ENCODE results near the gene PFDN6. TPM values are rescaled to one million over a fixed set of nuclear protein-coding genes. Genes with fewer than 3 reads are reported as not detected.

Gene PFDN6
- 10 to 100 TPM; 65.4 to 96.9 TPM for total RNA-seq

DNA sequence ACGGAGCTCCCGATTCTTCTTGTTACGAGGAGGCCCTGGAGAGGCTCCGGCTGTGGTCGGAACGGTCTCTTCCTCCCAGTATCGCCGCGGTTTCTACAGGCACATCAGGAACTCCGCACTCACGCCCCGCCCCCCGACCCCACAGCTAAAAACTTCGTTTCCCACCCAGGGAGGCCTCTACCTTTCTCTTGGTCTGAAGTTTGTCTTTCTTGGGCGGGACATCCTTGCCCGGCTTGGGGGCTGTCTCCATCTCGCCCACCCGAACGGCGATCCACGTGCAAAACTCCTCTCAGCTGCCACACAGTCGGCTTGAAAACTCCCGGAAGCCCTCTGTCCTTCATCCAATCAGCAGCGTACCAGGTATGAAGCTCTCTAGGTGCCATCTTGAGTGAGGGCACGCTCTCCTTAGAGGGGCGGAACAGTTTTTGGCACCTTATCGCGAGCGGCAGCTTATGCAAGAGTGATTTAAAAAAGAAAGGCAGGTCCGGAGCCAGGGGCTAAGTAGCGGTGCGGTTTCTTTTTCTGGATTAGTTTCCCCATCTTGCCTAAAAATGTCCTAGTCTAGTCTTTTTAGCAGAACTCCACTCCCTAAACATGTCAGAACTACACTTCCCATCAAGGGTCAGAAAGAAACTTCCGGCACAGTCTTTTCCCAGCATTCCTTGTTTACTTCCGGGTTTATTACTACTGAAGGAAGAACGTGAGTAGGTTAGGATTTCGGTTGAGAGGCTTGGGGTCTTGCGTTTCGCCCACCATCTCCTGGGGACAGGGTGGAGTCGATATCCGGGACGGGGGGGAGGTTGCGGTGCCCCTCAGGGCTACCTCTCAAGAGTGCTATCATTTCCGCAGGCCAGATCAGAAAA lies at the start of gene PFDN6, which contains the start of gene WDR46:
PFDN6 (plus strand) TSS at position 681 of the 863 bp plus-strand sequence. CDS start 256 bp downstream, outside the sequence.
WDR46 (minus strand) TSS at position 319 of the 863 bp plus-strand sequence; CDS start at position 250, 69 bp downstream.
- peaks cover 52% of the 10 kb centered on the region for H3K36me3 Mint-ChIP-seq (ENCODE audit: low read depth)
- POLR2A ChIA-PET = interaction anchor here (0.6 to 2.9 kb wide), 12 partner anchors 10 to 436 kb away, joined by 3 to 25 read pairs (median 3); partner anchors contain the start of genes B3GALT4, RGL2, RPS18 and VPS52

DNA sequence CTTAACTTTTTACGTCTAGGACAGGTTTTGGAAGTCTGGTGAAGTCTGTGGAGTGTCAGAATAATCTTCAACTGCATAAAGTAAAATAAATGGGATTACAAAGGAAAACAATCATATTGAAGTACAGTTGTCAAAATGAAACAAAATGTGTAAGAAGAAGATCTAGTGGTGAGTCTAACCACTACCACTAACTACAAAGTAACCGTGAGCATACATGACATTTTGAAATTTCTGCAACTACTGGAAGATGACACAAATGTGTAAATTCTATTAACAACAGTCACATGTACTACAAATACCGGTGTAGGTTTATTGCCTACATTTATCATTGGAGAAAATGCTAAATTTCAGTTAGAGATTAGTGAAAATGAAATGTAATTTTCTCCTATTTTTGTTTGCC lies 47.4 kb upstream of the PFDN6 start:
- Mint-ChIP-seq H3K27ac (no peak overlapping the region), H3K9me3 (ENCODE audit: low read depth) (no peaks in the 10 kb centered on the region), H3K4me3 (peak overlapping the region; percentile 35), H3K27me3 (peaks cover 19% of the 10 kb centered on the region), H3K36me3 (ENCODE audit: low read depth) (no peaks in the 10 kb centered on the region), H3K4me1 (peaks cover 11% of the 10 kb centered on the region)
- POLR2A ChIA-PET = no interaction called here
- intact Hi-C loops (cut with DNase I, micrococcal nuclease) = loop anchor here in 1 of 2 experiments (1.0 kb wide), 2 partner anchors 37 to 45 kb away; no protein-coding TSS in a partner anchor
- DNase-seq (no peak), ATAC-seq (peak; percentile 94)
- CTCF ChIA-PET = no interaction called here

More for the DNA sequence above, at the start of gene PFDN6, which contains the start of gene WDR46:
- Mint-ChIP-seq H3K27me3 (no peaks in the 10 kb centered on the region), H3K4me3 (peak within 1 kb of the TSS; percentile 98), H3K27ac (peak within 1 kb of the TSS; percentile 97), H3K9me3 (ENCODE audit: low read depth) (no peaks in the 10 kb centered on the region), H3K4me1 (peaks cover 37% of the 10 kb centered on the region)
- intact Hi-C loops (cut with DNase I, micrococcal nuclease) = loop anchor here (1.0 to 5.0 kb wide), 12 partner anchors 10 to 1112 kb away; partner anchors contain the start of genes B3GALT4 (in 2 of the 2), KIFC1 (in 2 of the 2), AGPAT1 (in 1 of the 2) and LEMD2 (in 1 of the 2)
- DNase-seq (peak; percentile 87), ATAC-seq (peak; percentile 98)
- CTCF ChIA-PET = interaction anchor here (0.5 to 3.0 kb wide), 9 partner anchors 10 to 422 kb away, joined by 3 to 17 read pairs (median 6); partner anchors contain the start of genes B3GALT4, HLA-DPA1, RGL2 and RPS18

DNA sequence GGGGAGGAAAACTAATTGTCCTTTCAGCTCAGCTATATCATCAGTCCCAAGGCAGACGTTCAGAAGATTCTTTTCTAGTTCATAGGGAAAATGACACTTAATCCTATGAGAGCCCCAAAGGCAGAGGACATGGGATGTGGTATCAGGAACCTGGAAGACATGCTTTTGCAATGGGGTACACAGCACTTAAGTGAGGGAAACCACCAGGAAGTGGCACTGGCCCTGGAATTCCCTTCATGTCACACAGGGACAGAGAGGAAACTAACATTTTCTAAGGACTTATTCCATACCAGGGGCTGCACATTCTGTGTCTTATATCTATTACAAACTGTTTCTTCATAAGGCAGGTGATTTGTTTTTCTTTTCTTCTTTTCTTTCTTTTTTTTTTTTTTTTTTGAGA lies 45.9 kb upstream of the PFDN6 start:
- peaks cover 17% of the 10 kb centered on the region for H3K4me1 Mint-ChIP-seq
- H3K4me3 Mint-ChIP-seq = no peak overlapping the region
- POLR2A ChIA-PET = no interaction called here
- intact Hi-C loops (cut with DNase I, micrococcal nuclease) = no loop called here
- CTCF ChIA-PET = interaction anchor here (0.7 to 1.6 kb wide), 4 partner anchors 46 to 311 kb away, joined by 3 to 6 read pairs (median 3); no protein-coding TSS in a partner anchor
- DNase-seq = no peak
- H3K9me3 Mint-ChIP-seq (ENCODE audit: low read depth) = no peaks in the 10 kb centered on the region
- no peak overlapping the region for H3K27ac Mint-ChIP-seq
- ATAC-seq = no peak
- H3K36me3 Mint-ChIP-seq (ENCODE audit: low read depth) = no peaks in the 10 kb centered on the region
- H3K27me3 Mint-ChIP-seq = peaks cover 15% of the 10 kb centered on the region

DNA sequence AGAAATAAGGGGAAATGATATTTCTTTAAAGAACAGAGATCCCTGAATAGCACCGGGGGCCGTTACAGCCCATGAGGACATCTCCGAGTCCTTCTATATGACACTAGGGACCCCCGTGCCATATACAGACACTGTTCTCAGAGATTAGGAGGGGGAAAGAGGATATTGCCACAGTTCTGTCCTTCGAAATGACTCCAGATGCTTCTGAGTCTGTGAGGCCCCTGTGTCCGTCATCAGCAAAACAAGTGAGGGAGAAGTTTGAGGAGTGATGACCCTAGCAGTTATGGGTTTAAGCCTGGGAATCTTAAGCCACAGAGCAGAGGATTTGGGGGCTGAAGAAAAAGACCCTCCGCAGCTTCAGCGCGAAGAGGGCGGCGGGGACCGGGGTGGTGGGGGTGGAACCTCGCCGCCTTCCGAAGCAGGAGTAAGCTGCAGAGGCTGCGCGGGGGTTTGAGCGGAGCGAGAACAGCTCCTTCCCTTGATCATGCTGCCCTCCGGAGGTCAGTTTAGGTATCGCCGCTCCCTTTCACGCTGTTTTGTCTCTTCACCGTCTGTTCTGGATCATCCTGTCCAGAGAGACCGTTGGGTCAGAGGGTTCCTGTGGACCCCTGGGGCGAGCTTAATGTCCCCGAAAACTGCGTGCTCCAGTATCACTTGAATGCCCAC lies 41.3 kb upstream of the PFDN6 start:
- H3K9me3 Mint-ChIP-seq (ENCODE audit: low read depth) = no peaks in the 10 kb centered on the region
- peaks cover 6% of the 10 kb centered on the region for H3K27me3 Mint-ChIP-seq
- peaks cover 23% of the 10 kb centered on the region for H3K36me3 Mint-ChIP-seq (ENCODE audit: low read depth)
- intact Hi-C loops (cut with DNase I, micrococcal nuclease) = loop anchor here (1.0 to 2.0 kb wide), 8 partner anchors 43 to 280 kb away; partner anchors contain the start of gene BRD2 (in 1 of the 2)
- peak; percentile 96 for DNase-seq
- peaks cover 41% of the 10 kb centered on the region for H3K4me1 Mint-ChIP-seq
- ATAC-seq = peak; percentile 27
- ChIA-PET CTCF (interaction anchor here (0.5 to 8.3 kb wide), 42 partner anchors 9 to 283 kb away, joined by 3 to 77 read pairs (median 4); partner anchors contain the start of genes B3GALT4, HSD17B8, PFDN6 and RGL2), POLR2A (interaction anchor here (0.7 to 2.9 kb wide), 11 partner anchors 20 to 1053 kb away, joined by 3 to 19 read pairs (median 3); partner anchors contain the start of genes B3GALT4, HSD17B8, RPS18 and VPS52)
- peak overlapping the region; percentile 91 for H3K4me3 Mint-ChIP-seq
- peak overlapping the region; percentile 96 for H3K27ac Mint-ChIP-seq

DNA sequence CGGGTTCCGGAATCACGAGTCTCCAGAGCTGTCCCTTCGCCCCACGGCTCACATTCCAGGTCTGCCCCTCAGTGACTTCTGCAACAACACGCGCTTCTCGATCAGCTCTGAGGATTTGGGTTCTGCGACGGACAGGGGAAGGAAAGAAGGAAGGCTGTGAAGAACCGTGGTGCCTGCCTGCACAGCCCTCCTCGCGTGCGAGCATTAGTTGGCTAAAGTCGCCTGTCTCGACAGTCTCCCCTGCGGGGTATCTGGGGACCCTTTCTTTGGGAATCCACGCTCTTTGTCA lies 40.8 kb upstream of the PFDN6 start:
- Mint-ChIP-seq H3K27me3 (peaks cover 3% of the 10 kb centered on the region), H3K36me3 (ENCODE audit: low read depth) (peaks cover 23% of the 10 kb centered on the region), H3K4me3 (peak overlapping the region; percentile 91), H3K4me1 (peaks cover 41% of the 10 kb centered on the region), H3K27ac (peak overlapping the region; percentile 96), H3K9me3 (ENCODE audit: low read depth) (no peaks in the 10 kb centered on the region)
- ChIA-PET CTCF (interaction anchor here (0.7 to 8.3 kb wide), 39 partner anchors 9 to 283 kb away, joined by 3 to 77 read pairs (median 5); partner anchors contain the start of genes B3GALT4, HSD17B8, PFDN6 and RING1), POLR2A (interaction anchor here (0.7 to 2.9 kb wide), 10 partner anchors 20 to 1053 kb away, joined by 3 to 19 read pairs (median 4); partner anchors contain the start of genes B3GALT4, HSD17B8, RPS18 and VPS52)
- DNase-seq (no peak), ATAC-seq (peak; percentile 10)
- intact Hi-C loops (cut with DNase I, micrococcal nuclease) = loop anchor here (1.0 to 2.0 kb wide), 8 partner anchors 43 to 280 kb away; partner anchors contain the start of gene BRD2 (in 1 of the 2)

DNA sequence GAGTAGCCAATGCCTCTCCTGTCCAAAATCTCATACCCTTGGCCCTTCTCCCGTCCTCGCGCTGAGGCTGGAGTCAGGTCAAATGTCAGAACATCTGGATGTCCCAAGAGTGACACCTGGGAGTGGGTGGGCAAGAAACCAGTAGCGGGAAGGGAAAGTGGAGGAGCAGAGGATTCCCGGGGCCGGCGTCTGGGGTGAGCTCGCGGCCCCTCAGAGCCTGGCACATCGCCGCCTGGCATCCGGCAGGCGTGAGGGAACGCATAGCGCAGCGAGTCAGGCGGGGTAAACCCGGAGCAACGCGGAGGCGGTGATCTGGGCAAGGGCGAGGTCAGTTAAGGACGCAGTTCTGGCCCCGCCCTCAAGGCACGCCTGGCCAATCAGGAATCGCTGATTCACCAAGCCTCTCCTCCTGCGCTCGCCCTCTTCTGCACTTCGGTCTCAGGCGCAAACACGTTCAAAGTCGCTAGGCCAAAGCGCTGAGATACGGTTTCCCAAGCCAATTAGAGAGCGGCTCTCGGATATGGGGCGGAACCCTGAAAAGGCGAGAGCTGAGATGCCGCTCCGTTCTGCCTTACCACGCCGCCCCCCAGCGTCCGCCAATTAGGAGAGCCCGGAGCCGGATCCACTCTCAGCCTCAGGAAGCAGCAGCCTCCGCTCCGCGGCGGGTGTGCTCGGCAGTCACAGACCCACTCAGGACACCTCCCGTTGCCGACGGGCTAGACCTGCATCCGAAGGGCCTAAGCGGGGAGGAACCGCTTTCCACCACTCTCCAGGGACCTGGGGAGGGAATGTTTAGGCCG lies 40.3 kb upstream of the PFDN6 start:
- DNase-seq (peak; percentile 99), ATAC-seq (peak; percentile 93)
- intact Hi-C loops (cut with DNase I, micrococcal nuclease) = loop anchor here (1.0 to 2.0 kb wide), 19 partner anchors 22 to 396 kb away; partner anchors contain the start of genes VPS52 (in 2 of the 2), BRD2 (in 1 of the 2), KIFC1 (in 1 of the 2) and PFDN6 (in 1 of the 2)
- Mint-ChIP-seq H3K9me3 (ENCODE audit: low read depth) (no peaks in the 10 kb centered on the region), H3K36me3 (ENCODE audit: low read depth) (peaks cover 23% of the 10 kb centered on the region), H3K4me3 (peak overlapping the region; percentile 91), H3K27me3 (peaks cover 3% of the 10 kb centered on the region), H3K4me1 (peaks cover 41% of the 10 kb centered on the region), H3K27ac (peak overlapping the region; percentile 96)
- ChIA-PET POLR2A (interaction anchor here (0.7 to 2.9 kb wide), 12 partner anchors 23 to 1259 kb away, joined by 3 to 19 read pairs (median 6); partner anchors contain the start of genes B3GALT4, HSD17B8, RING1 and RPS18), CTCF (interaction anchor here (0.6 to 8.3 kb wide), 44 partner anchors 10 to 939 kb away, joined by 3 to 77 read pairs (median 4); partner anchors contain the start of genes B3GALT4, HSD17B8, PFDN6 and RING1)

DNA sequence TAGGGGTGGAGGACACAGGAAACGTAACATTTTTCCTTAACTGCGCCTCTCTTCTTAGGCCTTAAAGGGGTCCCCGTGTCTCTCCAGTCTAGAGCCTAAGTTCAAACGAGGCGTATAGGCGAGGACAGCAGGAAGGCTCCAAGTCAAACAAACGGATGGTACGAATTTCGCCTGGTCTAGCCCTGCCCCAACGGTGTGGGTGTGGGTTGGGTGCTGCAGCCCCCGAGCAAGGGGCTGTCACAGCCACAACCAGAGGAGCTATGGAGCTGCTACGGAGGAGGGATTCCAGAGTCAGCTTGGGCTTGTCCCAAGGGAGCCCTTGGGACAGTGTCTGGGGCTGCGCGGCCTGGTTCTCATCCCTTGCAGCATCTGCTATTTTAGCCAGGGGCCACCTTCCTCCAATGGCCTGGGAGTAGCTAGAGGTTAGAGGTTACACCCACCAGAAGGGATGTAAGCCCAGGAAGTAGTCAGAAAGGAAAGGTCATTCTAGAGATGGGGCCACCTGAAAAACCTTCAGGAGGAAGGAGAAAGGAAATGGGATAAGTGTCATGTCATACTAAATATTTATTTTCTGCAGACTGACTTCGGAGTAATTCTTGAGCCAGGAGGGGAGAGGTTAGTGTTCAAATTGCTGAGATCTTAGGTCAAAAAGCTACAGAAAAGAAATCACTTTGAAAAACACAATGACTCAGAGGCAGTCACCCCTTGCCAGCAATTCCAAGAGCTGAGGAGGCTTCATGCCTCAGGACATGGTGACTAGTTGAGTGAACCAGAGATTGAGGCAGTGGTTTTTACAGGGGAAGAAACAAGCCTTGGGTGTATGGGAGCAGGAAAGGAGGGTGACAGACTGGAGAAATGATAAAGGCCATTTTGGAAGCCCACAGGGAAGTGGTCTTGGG lies 39.4 kb upstream of the PFDN6 start:
- H3K27me3 Mint-ChIP-seq = peaks cover 3% of the 10 kb centered on the region
- peaks cover 41% of the 10 kb centered on the region for H3K4me1 Mint-ChIP-seq
- peaks cover 23% of the 10 kb centered on the region for H3K36me3 Mint-ChIP-seq (ENCODE audit: low read depth)
- H3K4me3 Mint-ChIP-seq = peak overlapping the region; percentile 91
- peak; percentile 51 for DNase-seq
- peak overlapping the region; percentile 95 for H3K27ac Mint-ChIP-seq
- intact Hi-C loops (cut with DNase I, micrococcal nuclease) = loop anchor here (1.0 to 2.0 kb wide), 13 partner anchors 21 to 397 kb away; partner anchors contain the start of genes VPS52 (in 2 of the 2), KIFC1 (in 1 of the 2), PFDN6 (in 1 of the 2) and RING1 (in 1 of the 2)
- no peaks in the 10 kb centered on the region for H3K9me3 Mint-ChIP-seq (ENCODE audit: low read depth)
- ChIA-PET CTCF (interaction anchor here (0.6 to 8.3 kb wide), 22 partner anchors 11 to 940 kb away, joined by 3 to 77 read pairs (median 6); partner anchors contain the start of genes B3GALT4, PFDN6, RING1 and RPS18), POLR2A (interaction anchor here (0.6 to 2.9 kb wide), 14 partner anchors 22 to 1258 kb away, joined by 3 to 19 read pairs (median 5); partner anchors contain the start of genes B3GALT4, HSD17B8, PFDN6 and RING1)
- no peak for ATAC-seq

DNA sequence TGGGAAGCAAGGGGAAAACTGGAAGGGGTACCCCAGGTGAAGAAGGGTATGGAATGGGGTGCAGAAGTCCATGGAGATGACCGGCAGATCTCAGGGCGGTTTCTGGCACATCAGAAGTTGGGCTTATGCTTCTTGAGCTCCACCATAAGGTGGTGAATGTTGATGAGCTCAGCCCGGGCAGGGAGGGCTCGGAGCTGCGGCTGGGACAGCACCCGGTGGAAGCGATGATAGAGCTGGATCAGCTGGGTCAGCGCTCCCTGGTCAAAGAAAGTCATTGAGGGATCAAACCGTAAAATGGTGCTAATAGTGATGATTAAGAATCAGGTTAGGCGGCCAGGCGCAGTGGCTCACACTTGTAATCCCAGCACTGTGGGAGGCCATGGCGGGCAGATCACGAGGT lies 38.7 kb upstream of the PFDN6 start:
- peaks cover 41% of the 10 kb centered on the region for H3K4me1 Mint-ChIP-seq
- ATAC-seq (no peak), DNase-seq (no peak)
- H3K27ac Mint-ChIP-seq = peak overlapping the region; percentile 95
- no peaks in the 10 kb centered on the region for H3K9me3 Mint-ChIP-seq (ENCODE audit: low read depth)
- ChIA-PET CTCF (interaction anchor here (1.0 to 8.3 kb wide), 10 partner anchors 21 to 238 kb away, joined by 3 to 77 read pairs (median 6); partner anchors contain the start of genes RING1, RPS18 and VPS52), POLR2A (interaction anchor here (0.7 to 2.9 kb wide), 7 partner anchors 20 to 266 kb away, joined by 3 to 19 read pairs (median 5); partner anchors contain the start of genes B3GALT4, HSD17B8, PFDN6 and WDR46)
- H3K36me3 Mint-ChIP-seq (ENCODE audit: low read depth) = peaks cover 23% of the 10 kb centered on the region
- peak overlapping the region; percentile 91 for H3K4me3 Mint-ChIP-seq
- intact Hi-C loops (cut with DNase I, micrococcal nuclease) = no loop called here
- peaks cover 3% of the 10 kb centered on the region for H3K27me3 Mint-ChIP-seq

All from activated CD4-positive, alpha-beta T cell treated with anti-CD3 and anti-CD28 coated beads for 36 hours (primary cell).